OCI-LY1 (cell line): ENCODE results near the gene GPI.

Source experiments
- H2AFZ ChIP-seq: fragments of 200-600 bp; sonication (generic), shearing (Covaris generic); 2 replicates; pipeline ENCODE4 v1.6.0; 2014; ENCODE audit warnings: antibody characterized with exemption, mild to moderate bottlenecking, low read length
- H3F3A ChIP-seq: fragments of 200-600 bp; sonication (generic), shearing (Covaris generic); 2 replicates; pipeline ENCODE4 v1.6.0; 2014; ENCODE audit warnings: mild to moderate bottlenecking, antibody characterized with exemption, low read length, moderate library complexity; ENCODE audit not compliant: insufficient read depth
- H3K27ac ChIP-seq: fragments of 200-600 bp; sonication (generic); 2 replicates; pipeline ENCODE4 v1.5.1; 2014; ENCODE audit warnings: low read length, mixed run types, mild to moderate bottlenecking, low read depth; ENCODE audit not compliant: poor library complexity, severe bottlenecking
- H3K27me3 ChIP-seq: fragments of 200-600 bp; sonication (generic); 2 replicates; pipeline ENCODE4 v1.6.0; 2014; ENCODE audit warnings: antibody characterized with exemption, mild to moderate bottlenecking, low read length, moderate library complexity; ENCODE audit not compliant: insufficient read depth
- H3K36me3 ChIP-seq: fragments of 200-600 bp; sonication (generic); 2 replicates; pipeline ENCODE4 v1.6.1; 2014; ENCODE audit warnings: mild to moderate bottlenecking, antibody characterized with exemption, low read length, moderate library complexity, mixed read lengths; ENCODE audit not compliant: insufficient read depth
- H3K4me1 ChIP-seq: fragments of 200-600 bp; sonication (generic); 2 replicates; pipeline ENCODE4 v1.5.1; 2014; ENCODE audit warnings: mild to moderate bottlenecking, low read length, moderate library complexity; ENCODE audit not compliant: insufficient read depth, severe bottlenecking
- H3K4me2 ChIP-seq: fragments of 200-600 bp; sonication (generic), shearing (Covaris generic); 2 replicates; pipeline ENCODE4 v1.6.1; 2014; ENCODE audit warnings: low read length
- H3K4me3 ChIP-seq: fragments of 200-600 bp; sonication (generic); 2 replicates; pipeline ENCODE4 v1.5.1; 2014; ENCODE audit warnings: low read length, low read depth, mild to moderate bottlenecking, mixed read lengths; ENCODE audit not compliant: poor library complexity, severe bottlenecking
- H3K79me2 ChIP-seq: fragments of 200-600 bp; shearing (Covaris generic); 2 replicates; pipeline ENCODE4 v1.6.1; 2016; ENCODE audit warnings: mixed run types, low read length, mixed read lengths; ENCODE audit not compliant: insufficient read depth
- H3K9ac ChIP-seq: fragments of 200-600 bp; sonication (generic), shearing (Covaris generic); 2 replicates; pipeline ENCODE4 v1.6.1; 2014; ENCODE audit warnings: mild to moderate bottlenecking, low read length, mixed read lengths
- H3K9me2 ChIP-seq: fragments of 200-600 bp; sonication (generic), shearing (Covaris generic); 2 replicates; pipeline ENCODE4 v1.6.1; 2014; ENCODE audit warnings: low read depth, mild to moderate bottlenecking, low read length, mixed read lengths
- H3K9me3 ChIP-seq: fragments of 200-600 bp; shearing (Covaris generic); 2 replicates; pipeline ENCODE4 v1.6.1; 2014; ENCODE audit warnings: low read length, mixed read lengths
- H4K20me1 ChIP-seq: fragments of 200-600 bp; sonication (generic), shearing (Covaris generic); 2 replicates; pipeline ENCODE4 v1.6.0; 2016; ENCODE audit warnings: mild to moderate bottlenecking, low read length; ENCODE audit not compliant: insufficient read depth
- EZH2 ChIP-seq: fragments of 200-600 bp; sonication (generic), shearing (Covaris generic); IDR thresholded peaks from 2 replicates; pipeline ENCODE4 v1.8.0; 2017; ENCODE audit warnings: borderline replicate concordance, mixed run types, mild to moderate bottlenecking, antibody characterized with exemption, low read length, moderate library complexity, mixed read lengths
- TF ChIP-seq, protein P1 (sequence below): fragments of 200-600 bp; sonication (generic), shearing (Covaris generic); IDR thresholded peaks from 2 replicates; pipeline ENCODE4 v1.5.1; 2017; ENCODE audit warnings: mild to moderate bottlenecking, antibody characterized with exemption, low read length, moderate library complexity, mixed read lengths

Gene GPI

GRCh38 chr19:34355201-34355600 is 9.8 kb upstream of the GPI start:
- Histone ChIP-seq H3F3A (no peaks in the 10 kb centered on the region), H3K36me3 (0 out of 2 replicates have a peak, but pooled peaks cover under 1% of the 10 kb centered on the region), H3K27me3 (no peaks in the 10 kb centered on the region), H3K4me3 (no peak overlapping the region), H3K79me2 (no peaks in the 10 kb centered on the region), H3K9ac (no peak overlapping the region), H2AFZ (no peak overlapping the region), H4K20me1 (no peaks in the 10 kb centered on the region), H3K4me2 (no peak overlapping the region), H3K27ac (no peak overlapping the region), H3K4me1 (peaks cover 28% of the 10 kb centered on the region), H3K9me3 (no peaks in the 10 kb centered on the region), H3K9me2 (no peaks in the 10 kb centered on the region)
- TF ChIP-seq, protein P1, sequence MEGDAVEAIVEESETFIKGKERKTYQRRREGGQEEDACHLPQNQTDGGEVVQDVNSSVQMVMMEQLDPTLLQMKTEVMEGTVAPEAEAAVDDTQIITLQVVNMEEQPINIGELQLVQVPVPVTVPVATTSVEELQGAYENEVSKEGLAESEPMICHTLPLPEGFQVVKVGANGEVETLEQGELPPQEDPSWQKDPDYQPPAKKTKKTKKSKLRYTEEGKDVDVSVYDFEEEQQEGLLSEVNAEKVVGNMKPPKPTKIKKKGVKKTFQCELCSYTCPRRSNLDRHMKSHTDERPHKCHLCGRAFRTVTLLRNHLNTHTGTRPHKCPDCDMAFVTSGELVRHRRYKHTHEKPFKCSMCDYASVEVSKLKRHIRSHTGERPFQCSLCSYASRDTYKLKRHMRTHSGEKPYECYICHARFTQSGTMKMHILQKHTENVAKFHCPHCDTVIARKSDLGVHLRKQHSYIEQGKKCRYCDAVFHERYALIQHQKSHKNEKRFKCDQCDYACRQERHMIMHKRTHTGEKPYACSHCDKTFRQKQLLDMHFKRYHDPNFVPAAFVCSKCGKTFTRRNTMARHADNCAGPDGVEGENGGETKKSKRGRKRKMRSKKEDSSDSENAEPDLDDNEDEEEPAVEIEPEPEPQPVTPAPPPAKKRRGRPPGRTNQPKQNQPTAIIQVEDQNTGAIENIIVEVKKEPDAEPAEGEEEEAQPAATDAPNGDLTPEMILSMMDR = no peak
- no peak for TF ChIP-seq EZH2

GRCh38 chr19:34356875-34357274 is 8.1 kb upstream of the GPI start:
- H3K9me2 ChIP-seq = no peaks in the 10 kb centered on the region
- H3K27me3 ChIP-seq = no peaks in the 10 kb centered on the region
- no peak for TF ChIP-seq EZH2
- TF ChIP-seq, protein P1 = no peak
- H4K20me1 ChIP-seq = no peaks in the 10 kb centered on the region
- no peak overlapping the region; the same call in 1 of the 2 replicates for H3K9ac ChIP-seq
- no peaks in the 10 kb centered on the region for H3K36me3 ChIP-seq
- H3K4me3 ChIP-seq = no peak overlapping the region
- no peak overlapping the region for H2AFZ ChIP-seq
- peak overlapping the region; percentile 19 for H3K27ac ChIP-seq
- no peaks in the 10 kb centered on the region for H3K79me2 ChIP-seq
- no peaks in the 10 kb centered on the region for H3K9me3 ChIP-seq
- peaks cover 27% of the 10 kb centered on the region for H3K4me1 ChIP-seq
- H3K4me2 ChIP-seq = no peak overlapping the region
- no peaks in the 10 kb centered on the region for H3F3A ChIP-seq

- H3K9ac ChIP-seq = peak overlapping the region; percentile 11; the same call in 1 of the 2 replicates
- H3K4me3 ChIP-seq = no peak overlapping the region
- H3K27ac ChIP-seq = peak overlapping the region; percentile 19
- peaks cover 27% of the 10 kb centered on the region for H3K4me1 ChIP-seq
- TF ChIP-seq EZH2 = no peak
- TF ChIP-seq, protein P1 = no peak
- no peaks in the 10 kb centered on the region for H3K9me2 ChIP-seq
- no peaks in the 10 kb centered on the region for H4K20me1 ChIP-seq
- no peaks in the 10 kb centered on the region for H3K9me3 ChIP-seq
- H2AFZ ChIP-seq = no peak overlapping the region
- H3K36me3 ChIP-seq = no peaks in the 10 kb centered on the region
- no peaks in the 10 kb centered on the region for H3K27me3 ChIP-seq
- H3K79me2 ChIP-seq = no peaks in the 10 kb centered on the region
- no peaks in the 10 kb centered on the region for H3F3A ChIP-seq
- H3K4me2 ChIP-seq = no peak overlapping the region
Observed at GRCh38 chr19:34357431-34357830, 7.6 kb upstream of the GPI start.
